HT1080 (cell line): Measurements from ENCODE around the gene BCL2L1. TPM values are rescaled to one million over a fixed set of nuclear protein-coding genes. Genes with fewer than 3 reads are reported as not detected.
"Not testable (repeated sequence)": the region's sequence is repeated elsewhere in the genome, so short reads cannot be mapped to it uniquely, and the experiment has no call there.

Experiments used
- DNase-seq: peaks from one replicate; pipeline ENCODE4 v3.0.0-alpha.2; 2015; ENCODE audit warnings: low read depth
- total RNA-seq: library from RNA; depleted of rRNA; stranded (reverse); fragments of >200 nt; shearing (Covaris generic); gene quantifications from 2 replicates; pipeline ENCODE4 v1.2.3, GENCODE V29; 2014

BCL2L1 gene
- total RNA-seq, 1 experiment from 2014 or later, result 146 TPM

GRCh38 chr20:31677553-31678260 is 45.0 kb downstream of the BCL2L1 start:
- no peak for DNase-seq

GRCh38 chr20:31676609-31676989 is 46.1 kb downstream of the BCL2L1 start:
- no peak for DNase-seq

GRCh38 chr20:31675828-31676608 is 46.6 kb downstream of the BCL2L1 start:
- peak; percentile 36 for DNase-seq

DNA sequence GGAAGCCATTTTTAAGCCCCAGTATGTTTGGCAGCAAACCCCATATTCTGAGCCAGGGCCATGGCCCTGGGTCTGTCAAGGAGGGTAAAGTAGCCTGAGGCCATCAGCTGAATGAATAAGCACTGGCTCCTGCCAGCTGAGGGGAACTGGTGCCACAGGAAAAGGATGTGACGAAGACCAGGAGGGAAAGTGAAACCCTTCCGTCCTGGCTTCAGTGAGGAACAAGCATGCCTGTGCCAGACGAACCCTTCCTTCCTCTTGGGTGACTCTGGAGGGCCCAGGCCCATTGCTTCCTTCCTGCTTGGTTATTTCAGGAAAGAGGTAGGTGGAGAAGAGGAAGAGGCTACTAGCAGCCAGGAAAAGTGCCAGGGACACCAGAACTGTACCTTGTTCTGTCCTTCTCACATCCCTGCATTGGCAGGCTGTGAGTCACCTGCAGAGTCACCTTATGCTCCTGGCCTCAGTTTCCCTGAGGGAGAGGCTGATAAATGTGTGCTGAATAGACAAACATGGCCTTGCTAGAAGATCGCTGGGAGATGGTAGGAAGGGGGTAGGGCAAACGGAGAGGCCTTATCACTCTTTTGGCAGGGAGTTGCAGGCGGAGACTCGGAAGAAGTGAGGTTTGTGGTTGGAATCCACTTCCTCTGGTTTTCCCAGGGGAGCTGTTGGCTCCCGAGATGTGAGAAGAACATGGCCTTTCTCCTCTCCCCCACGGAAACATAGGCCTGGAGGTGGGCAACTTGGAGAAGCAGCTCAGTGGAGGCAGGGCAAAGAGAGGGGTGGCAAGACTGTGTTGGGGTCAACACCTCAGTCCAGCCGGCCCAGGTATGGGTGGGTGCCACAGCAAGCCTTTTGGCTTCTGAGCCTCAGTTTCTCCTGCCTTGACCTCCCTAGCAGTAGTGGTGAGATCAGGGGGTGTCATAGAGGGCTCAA is 47.5 kb downstream of the BCL2L1 start:
- peak; percentile 90 for DNase-seq

DNA sequence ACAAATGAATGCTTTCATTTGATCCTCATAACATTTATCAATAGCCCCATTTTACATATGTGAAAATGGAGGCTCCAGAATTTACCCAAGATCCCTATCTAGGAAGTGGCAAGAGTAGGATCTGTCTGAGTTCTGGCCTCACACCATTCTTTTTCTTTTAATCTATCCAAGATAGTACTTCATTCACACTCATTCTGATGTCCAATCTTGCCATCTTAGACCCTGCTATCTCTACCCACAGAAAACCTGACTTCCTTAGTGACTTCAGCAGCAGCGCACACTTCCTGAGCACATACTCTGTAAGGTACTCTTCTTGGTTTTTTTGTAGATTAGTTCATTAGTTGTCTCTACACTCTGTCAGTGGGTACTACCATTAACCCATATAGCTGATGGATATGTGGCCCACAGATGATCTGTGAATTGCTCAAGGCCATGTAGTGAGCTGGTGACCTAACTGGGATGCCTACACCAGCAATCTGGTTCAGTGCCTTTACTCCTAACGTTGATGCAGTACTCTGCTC is 48.7 kb downstream of the BCL2L1 start:
- DNase-seq, result no peak

DNA sequence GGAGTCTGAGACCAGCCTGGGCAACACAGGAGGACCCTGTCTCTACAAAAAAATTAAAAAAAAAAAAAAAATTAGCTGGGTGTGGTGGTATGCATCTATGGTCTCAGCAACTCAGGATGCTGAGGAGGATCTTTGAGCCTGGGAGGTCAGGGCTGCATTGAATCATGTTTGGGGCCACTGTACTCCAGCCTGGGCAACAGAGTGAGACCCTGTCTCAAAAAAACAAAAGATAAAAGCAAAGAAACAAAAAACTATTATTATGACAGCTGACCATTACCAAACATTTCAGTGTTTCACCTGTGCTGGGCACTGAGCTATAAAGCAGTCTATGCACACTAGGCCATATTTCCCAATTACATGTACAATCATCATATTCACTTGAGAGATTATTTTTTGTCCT is 49.2 kb downstream of the BCL2L1 start:
- no peak for DNase-seq

DNA sequence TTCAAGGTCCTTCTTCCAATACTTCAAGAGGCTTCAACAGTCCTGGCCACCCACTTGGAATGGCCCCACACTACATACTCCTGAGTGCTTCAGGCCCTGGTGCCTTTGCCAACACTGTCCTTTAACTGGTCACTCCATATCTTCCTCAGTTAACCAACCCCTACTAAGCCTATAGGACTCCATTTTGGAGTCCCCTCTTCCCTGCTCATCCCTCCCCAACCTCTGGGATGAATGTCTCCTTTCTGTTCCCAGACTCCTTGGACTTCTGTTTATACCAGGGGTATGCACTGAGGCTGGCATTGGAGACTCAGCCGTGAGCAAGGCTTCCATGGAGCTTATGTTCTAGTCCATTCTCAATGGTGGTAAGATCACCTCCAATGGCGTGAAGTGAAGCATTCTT is 51.3 kb downstream of the BCL2L1 start:
- DNase-seq, result no peak

DNA sequence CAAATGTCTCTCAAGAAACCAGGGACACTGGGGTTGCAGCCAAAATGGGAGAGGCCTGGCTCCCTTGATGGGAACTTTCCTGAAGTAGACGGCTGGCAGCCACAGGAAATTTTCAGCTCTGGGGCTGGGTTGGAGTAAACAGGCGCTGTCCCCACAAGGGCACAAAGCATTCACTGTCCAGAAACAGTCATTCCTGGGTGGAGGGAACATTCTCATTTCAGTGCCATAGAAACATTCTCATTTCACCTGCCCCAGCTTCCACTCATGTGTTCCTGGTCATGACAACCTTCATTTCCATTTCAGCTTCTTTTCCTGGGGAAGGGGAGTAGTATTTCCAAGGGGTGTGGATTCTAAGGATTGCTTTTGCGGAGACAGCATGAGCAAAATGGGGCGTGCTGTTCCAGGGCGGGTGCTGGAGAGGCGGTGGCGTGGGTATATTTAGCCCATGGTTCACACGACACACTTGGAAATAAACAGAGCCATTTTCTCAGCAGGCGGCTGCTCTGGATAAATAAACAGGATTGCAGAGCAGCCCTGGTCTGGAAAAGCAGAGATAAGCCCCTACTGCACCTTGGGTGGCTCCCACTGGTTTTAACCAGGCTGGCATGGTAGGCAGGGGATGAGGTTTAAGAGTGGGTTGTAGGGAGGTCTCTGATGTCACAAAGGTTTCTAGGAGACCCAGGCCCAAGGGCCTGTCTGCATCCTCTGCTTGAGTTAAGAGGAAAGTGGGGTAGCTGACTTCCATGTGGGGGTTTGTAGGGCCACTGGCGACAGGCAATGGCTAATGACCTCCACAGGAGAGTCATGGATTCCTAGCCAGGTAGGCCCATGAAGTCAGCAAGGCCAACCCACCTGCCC is 52.1 kb downstream of the BCL2L1 start:
- no peak for DNase-seq

DNA sequence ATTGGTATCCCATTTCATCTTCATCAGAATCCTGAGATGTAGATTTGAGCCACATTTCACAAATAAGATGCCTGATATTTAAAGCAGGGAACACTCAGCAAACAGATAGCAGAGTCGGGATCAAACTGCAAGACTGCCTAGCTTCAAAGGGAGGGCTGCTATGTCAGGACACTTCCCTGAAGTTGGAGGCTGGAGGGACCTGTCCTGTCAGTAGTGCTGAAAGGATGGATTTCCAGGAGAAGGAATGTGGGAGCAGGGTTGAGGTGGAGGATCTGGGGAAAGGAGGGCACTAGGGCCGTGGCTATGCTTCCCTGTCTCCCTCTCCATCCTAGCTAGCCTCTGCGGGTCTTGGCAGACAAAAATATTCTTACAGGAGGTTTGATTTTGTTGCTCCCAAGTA is 52.8 kb downstream of the BCL2L1 start:
- DNase-seq, result no peak

- not testable (repeated sequence) for DNase-seq
Measured at GRCh38 chr20:31668944-31669343, 53.7 kb downstream of the BCL2L1 start.

- DNase-seq, result no peak
Measured at GRCh38 chr20:31667315-31668285, 55.1 kb downstream of the BCL2L1 start.

GRCh38 chr20:31666258-31667042 is 56.2 kb downstream of the BCL2L1 start:
- DNase-seq, result no peak

GRCh38 chr20:31665753-31666152 is 56.9 kb downstream of the BCL2L1 start:
- DNase-seq, result no peak

GRCh38 chr20:31664696-31665354 is 57.8 kb downstream of the BCL2L1 start:
- no peak for DNase-seq

DNA sequence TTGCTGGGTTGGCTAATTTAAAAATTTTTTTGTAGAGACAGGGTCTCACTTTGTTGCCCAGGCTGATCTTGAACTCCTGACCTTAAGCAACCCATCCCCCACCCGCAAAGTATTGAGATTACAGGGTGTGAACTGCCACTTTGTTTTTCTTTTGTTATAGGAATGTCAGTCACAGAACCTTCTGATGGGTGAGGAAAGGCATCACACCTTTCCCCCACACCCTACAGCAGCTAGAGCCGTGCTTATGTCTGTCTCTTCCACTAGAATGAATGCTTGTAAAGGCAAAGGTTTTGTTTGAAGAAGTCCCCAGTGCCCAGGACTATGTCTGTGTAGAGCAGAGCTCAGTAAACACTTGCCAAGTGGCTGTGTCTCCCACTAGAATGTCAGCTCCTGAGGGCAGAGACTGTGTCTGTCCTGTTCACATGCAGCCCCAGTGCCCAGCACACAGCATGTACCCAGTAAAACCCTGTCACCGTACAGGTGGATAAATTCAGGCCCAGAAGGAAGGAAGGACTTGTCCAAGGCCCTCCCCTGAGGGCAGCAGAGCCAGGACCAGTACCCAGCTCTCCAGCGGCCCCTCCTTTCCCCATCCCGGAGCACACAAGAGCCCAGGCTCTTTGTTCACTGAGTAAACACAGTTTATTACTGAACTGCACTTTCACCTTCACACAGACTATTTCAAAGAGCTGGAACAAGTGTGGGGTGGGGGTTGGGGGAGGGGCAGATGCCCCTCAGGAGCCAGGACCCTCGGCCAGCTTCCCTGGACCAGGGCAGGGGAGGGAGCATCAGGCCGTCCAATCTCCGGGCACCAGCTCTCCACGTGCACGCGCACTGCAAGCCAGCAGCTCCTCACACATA is 58.6 kb downstream of the BCL2L1 start:
- DNase-seq, result no peak

- no peak for DNase-seq
Measured at GRCh38 chr20:31663524-31663837, 59.2 kb downstream of the BCL2L1 start.

- no peak for DNase-seq
Measured at GRCh38 chr20:31662372-31662854, 60.3 kb downstream of the BCL2L1 start.
